Osteoblast (primary cell): ENCODE results near the gene CDKAL1. TPM values are rescaled to one million over a fixed set of nuclear protein-coding genes. Genes with fewer than 3 reads are reported as not detected.

Experiments
- DNase-seq: peaks from one replicate; pipeline ENCODE4 v3.0.0; 2011; ENCODE audit warnings: low spot score, mixed read lengths; ENCODE audit not compliant: insufficient read length; ENCODE audit errors: missing footprints
- H2AFZ ChIP-seq: 2 replicates; pipeline ENCODE4 v1.6.0; 2011; ENCODE audit warnings: mild to moderate bottlenecking, low read length
- H3K27ac ChIP-seq: 2 replicates; pipeline ENCODE4 v1.5.1; 2011; ENCODE audit warnings: mild to moderate bottlenecking, low read depth, low read length, moderate library complexity
- H3K27me3 ChIP-seq: 2 replicates; pipeline ENCODE4 v1.6.0; 2012; ENCODE audit warnings: mild to moderate bottlenecking, control low read depth, inconsistent platforms, low read length, moderate library complexity; ENCODE audit not compliant: insufficient read depth
- H3K36me3 ChIP-seq: 2 replicates; pipeline ENCODE4 v1.5.1; 2011; ENCODE audit warnings: mild to moderate bottlenecking, low read length, control low read depth, moderate library complexity; ENCODE audit not compliant: insufficient read depth
- H3K4me1 ChIP-seq: 2 replicates; pipeline ENCODE4 v1.5.1; 2011; ENCODE audit warnings: mild to moderate bottlenecking, low read length, control low read depth, moderate library complexity; ENCODE audit not compliant: insufficient read depth
- H3K4me2 ChIP-seq: 2 replicates; pipeline ENCODE4 v1.6.0; 2011; ENCODE audit warnings: mild to moderate bottlenecking, low read length; ENCODE audit not compliant: insufficient read depth
- H3K4me3 ChIP-seq: fragments of 200-600 bp; sonication (generic); 3 replicates; pipeline ENCODE4 v1.5.1; 2012; ENCODE audit warnings: mild to moderate bottlenecking, low read length, inconsistent platforms; ENCODE audit not compliant: insufficient read depth
- H3K79me2 ChIP-seq: 2 replicates; pipeline ENCODE4 v1.6.0; 2012; ENCODE audit warnings: mild to moderate bottlenecking, low read length, control low read depth, inconsistent platforms; ENCODE audit not compliant: insufficient read depth
- H3K9me3 ChIP-seq: 2 replicates; pipeline ENCODE4 v1.5.1; 2011; ENCODE audit warnings: low read depth, low read length, control low read depth
- H4K20me1 ChIP-seq: 2 replicates; pipeline ENCODE4 v1.6.0; 2012; ENCODE audit warnings: mild to moderate bottlenecking, low read length, control low read depth; ENCODE audit not compliant: insufficient read depth
- total RNA-seq: library from RNA; depleted of rRNA; stranded (reverse); fragments of >200 nt; gene quantifications from 2 replicates; pipeline ENCODE4 v1.2.3, GENCODE V29; 2012
- TF ChIP-seq, protein P1 (sequence below): IDR thresholded peaks from 2 replicates; pipeline ENCODE4 v1.5.1; 2011; ENCODE audit warnings: mild to moderate bottlenecking, low read depth, low read length, moderate library complexity; ENCODE audit errors: extremely low read depth

Gene CDKAL1
- total RNA-seq, 1 donor: 18.5 TPM

GRCh38 chr6:20680697-20681165 is 146.5 kb downstream of the CDKAL1 start:
- Histone ChIP-seq H3K4me2 (peak overlapping the region; percentile 63), H3K27ac (no peak overlapping the region), H4K20me1 (no peaks in the 10 kb centered on the region), H3K79me2 (no peaks in the 10 kb centered on the region), H2AFZ (peak overlapping the region; percentile 63), H3K9me3 (no peaks in the 10 kb centered on the region), H3K4me3 (peak overlapping the region; percentile 21), H3K36me3 (no peaks in the 10 kb centered on the region), H3K27me3 (no peaks in the 10 kb centered on the region), H3K4me1 (no peaks in the 10 kb centered on the region)
- no peak for DNase-seq
- TF ChIP-seq, protein P1, sequence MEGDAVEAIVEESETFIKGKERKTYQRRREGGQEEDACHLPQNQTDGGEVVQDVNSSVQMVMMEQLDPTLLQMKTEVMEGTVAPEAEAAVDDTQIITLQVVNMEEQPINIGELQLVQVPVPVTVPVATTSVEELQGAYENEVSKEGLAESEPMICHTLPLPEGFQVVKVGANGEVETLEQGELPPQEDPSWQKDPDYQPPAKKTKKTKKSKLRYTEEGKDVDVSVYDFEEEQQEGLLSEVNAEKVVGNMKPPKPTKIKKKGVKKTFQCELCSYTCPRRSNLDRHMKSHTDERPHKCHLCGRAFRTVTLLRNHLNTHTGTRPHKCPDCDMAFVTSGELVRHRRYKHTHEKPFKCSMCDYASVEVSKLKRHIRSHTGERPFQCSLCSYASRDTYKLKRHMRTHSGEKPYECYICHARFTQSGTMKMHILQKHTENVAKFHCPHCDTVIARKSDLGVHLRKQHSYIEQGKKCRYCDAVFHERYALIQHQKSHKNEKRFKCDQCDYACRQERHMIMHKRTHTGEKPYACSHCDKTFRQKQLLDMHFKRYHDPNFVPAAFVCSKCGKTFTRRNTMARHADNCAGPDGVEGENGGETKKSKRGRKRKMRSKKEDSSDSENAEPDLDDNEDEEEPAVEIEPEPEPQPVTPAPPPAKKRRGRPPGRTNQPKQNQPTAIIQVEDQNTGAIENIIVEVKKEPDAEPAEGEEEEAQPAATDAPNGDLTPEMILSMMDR: no peak

DNA sequence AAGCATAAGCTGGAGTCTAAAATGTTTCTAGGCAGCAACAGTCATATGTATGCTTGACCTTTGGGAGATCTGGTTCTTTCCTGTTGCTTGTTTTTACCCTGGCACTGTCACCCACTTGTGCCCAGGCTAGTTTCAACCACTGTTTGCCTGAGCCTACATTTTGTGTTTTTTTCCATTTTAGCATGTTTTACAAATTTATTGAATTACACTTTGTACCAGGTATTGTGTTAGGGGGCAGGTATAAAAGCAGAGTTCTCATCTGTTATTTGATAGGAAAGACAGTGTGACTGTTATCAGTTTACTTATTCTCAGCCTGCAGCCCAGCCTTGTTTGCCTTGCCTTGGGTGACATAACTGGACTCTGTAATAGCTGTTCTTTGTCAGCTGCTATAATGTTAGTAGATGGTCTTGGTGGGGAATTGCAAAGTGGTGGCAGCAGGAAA is 147.0 kb downstream of the CDKAL1 start:
- peak overlapping the region; percentile 63 for H2AFZ ChIP-seq
- TF ChIP-seq, protein P1: no peak
- H3K79me2 ChIP-seq: no peaks in the 10 kb centered on the region
- H4K20me1 ChIP-seq: no peaks in the 10 kb centered on the region
- no peak overlapping the region for H3K27ac ChIP-seq
- H3K36me3 ChIP-seq: no peaks in the 10 kb centered on the region
- no peaks in the 10 kb centered on the region for H3K27me3 ChIP-seq
- no peaks in the 10 kb centered on the region for H3K9me3 ChIP-seq
- peak; percentile 3 for DNase-seq
- H3K4me1 ChIP-seq: no peaks in the 10 kb centered on the region
- H3K4me2 ChIP-seq: peak overlapping the region; percentile 63
- H3K4me3 ChIP-seq: no peak overlapping the region

DNA sequence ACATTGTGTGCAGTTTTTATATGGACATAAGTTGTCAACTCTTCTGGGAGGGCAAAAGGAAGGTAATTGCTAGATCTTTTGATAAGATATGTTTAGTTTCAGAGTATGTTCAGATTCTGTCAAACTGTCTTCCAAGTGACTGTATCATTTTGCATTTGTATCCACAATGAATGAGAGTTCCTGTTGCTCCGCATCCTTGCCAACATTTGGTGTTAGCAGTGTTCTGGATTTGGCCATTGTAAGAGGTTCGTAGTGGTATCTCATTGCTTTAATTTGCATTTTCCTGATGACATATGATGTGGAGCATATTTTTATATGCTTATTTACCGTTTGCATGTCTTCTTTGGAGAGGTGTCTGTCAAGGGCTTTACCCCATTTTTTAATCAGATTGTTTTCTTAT is 150.2 kb downstream of the CDKAL1 start:
- no peak overlapping the region for H3K27ac ChIP-seq
- H2AFZ ChIP-seq: no peak overlapping the region
- TF ChIP-seq, protein P1: no peak
- no peaks in the 10 kb centered on the region for H4K20me1 ChIP-seq
- H3K36me3 ChIP-seq: no peaks in the 10 kb centered on the region
- no peak overlapping the region for H3K4me2 ChIP-seq
- no peaks in the 10 kb centered on the region for H3K9me3 ChIP-seq
- no peak overlapping the region for H3K4me3 ChIP-seq
- H3K79me2 ChIP-seq: no peaks in the 10 kb centered on the region
- peaks cover 12% of the 10 kb centered on the region for H3K4me1 ChIP-seq
- H3K27me3 ChIP-seq: no peaks in the 10 kb centered on the region
- no peak for DNase-seq

DNA sequence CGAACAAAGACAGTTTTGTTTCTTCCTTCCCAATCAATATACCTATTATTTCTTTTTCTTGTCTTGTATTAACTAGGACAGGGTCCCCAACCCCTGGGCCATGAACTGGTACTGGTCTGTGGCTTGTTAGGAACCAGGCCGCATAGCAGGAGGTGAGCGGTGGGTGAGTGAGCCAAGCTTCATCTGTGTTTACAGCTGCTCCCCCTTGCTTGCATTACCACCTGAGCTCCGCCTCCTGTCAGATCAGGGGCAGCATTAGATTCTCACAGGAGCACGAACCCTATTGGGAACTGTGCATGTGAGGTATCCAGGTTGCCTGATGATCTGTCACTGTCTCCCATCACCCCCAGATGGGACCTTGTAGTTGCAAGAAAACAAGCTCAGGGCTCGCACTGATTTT is 151.9 kb downstream of the CDKAL1 start:
- Histone ChIP-seq H3K9me3 (no peaks in the 10 kb centered on the region), H3K4me1 (peaks cover 12% of the 10 kb centered on the region), H3K4me2 (no peak overlapping the region), H2AFZ (no peak overlapping the region), H3K79me2 (no peaks in the 10 kb centered on the region), H3K4me3 (no peak overlapping the region), H3K27me3 (no peaks in the 10 kb centered on the region), H3K36me3 (no peaks in the 10 kb centered on the region), H3K27ac (no peak overlapping the region), H4K20me1 (no peaks in the 10 kb centered on the region)
- TF ChIP-seq, protein P1: no peak
- no peak for DNase-seq
